Activated T-helper 17 cell treated with anti-CD3 and anti-CD28 coated beads, Interleukin-2, amount 50 U/mL, for 72 hours (primary cell): ENCODE measurements around the gene ADARB2. TPM values are rescaled to one million over a fixed set of nuclear protein-coding genes. Genes with fewer than 3 reads are reported as not detected.
"Not testable (repeated sequence)": the region's sequence is repeated elsewhere in the genome, so short reads cannot be mapped to it uniquely, and the experiment has no call there.

Experiments used
- ATAC-seq: fragments of 150-1000 bp; cut with Tn5 transposase; replicated peaks from 2 replicates; pipeline ENCODE4 v1.10.0; 2021; ENCODE audit warnings: mild to moderate bottlenecking, moderate library complexity
- H3K27ac Mint-ChIP-seq: one replicate; pipeline ENCODE4 v1.8.0; 2022; ENCODE audit warnings: mixed read lengths
- H3K27me3 Mint-ChIP-seq: one replicate; pipeline ENCODE4 v1.8.0; 2022; ENCODE audit warnings: mixed read lengths
- H3K36me3 Mint-ChIP-seq: one replicate; pipeline ENCODE4 v1.8.0; 2022; ENCODE audit warnings: low read depth, mild to moderate bottlenecking, mixed read lengths
- H3K4me1 Mint-ChIP-seq: one replicate; pipeline ENCODE4 v1.8.0; 2022; ENCODE audit warnings: mixed read lengths
- H3K4me3 Mint-ChIP-seq: one replicate; pipeline ENCODE4 v1.8.0; 2022; ENCODE audit warnings: mild to moderate bottlenecking, mixed read lengths
- H3K9me3 Mint-ChIP-seq: one replicate; pipeline ENCODE4 v1.8.0; 2022; ENCODE audit warnings: mixed read lengths
- total RNA-seq, 2 donors: library from RNA; stranded (reverse); gene quantifications; one replicate each; pipeline ENCODE4 v1.2.3, GENCODE V29; 2022

ADARB2 gene
- total RNA-seq, 2 donors from 2014 or later, result not detected

DNA sequence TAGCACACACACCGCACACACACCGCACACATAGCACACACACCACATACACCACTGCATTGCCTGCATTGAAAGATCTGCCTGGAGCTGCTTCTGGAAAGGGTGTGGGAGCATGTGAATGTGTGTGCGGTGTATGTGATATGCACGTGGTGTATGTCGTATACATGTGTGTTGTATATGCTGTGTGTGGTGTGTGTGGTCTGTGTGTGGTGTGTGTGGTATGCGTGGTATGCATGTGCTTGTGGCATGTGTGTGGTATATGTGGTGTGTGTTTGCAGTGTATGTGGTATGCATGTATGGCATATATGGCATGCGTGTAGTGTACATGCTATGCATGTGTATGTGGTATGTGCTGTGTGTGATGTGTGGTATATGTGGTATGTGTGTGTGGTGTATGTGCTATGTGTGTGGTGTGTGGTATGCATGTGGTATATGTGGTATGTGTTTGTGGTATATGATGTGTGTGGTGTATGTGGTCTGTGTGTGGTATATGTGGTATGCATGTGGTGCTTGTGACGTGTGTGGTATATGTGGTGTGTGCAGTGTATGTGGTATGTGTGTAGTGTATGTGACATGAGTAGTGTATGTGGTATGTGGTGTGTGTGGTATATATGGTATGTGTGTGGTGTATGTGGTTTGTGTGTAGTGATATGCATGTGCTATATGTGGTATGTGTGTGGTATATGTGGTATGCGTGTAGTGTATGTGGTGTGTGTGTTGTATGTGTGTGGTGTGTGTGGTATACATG is 505.0 kb downstream of the ADARB2 start:
- H3K36me3 Mint-ChIP-seq, result no peaks in the 10 kb centered on the region
- no peak for ATAC-seq
- H3K4me1 Mint-ChIP-seq, result no peaks in the 10 kb centered on the region
- no peaks in the 10 kb centered on the region for H3K9me3 Mint-ChIP-seq
- peaks cover 4% of the 10 kb centered on the region for H3K27me3 Mint-ChIP-seq
- no peak overlapping the region for H3K27ac Mint-ChIP-seq
- no peak overlapping the region for H3K4me3 Mint-ChIP-seq

DNA sequence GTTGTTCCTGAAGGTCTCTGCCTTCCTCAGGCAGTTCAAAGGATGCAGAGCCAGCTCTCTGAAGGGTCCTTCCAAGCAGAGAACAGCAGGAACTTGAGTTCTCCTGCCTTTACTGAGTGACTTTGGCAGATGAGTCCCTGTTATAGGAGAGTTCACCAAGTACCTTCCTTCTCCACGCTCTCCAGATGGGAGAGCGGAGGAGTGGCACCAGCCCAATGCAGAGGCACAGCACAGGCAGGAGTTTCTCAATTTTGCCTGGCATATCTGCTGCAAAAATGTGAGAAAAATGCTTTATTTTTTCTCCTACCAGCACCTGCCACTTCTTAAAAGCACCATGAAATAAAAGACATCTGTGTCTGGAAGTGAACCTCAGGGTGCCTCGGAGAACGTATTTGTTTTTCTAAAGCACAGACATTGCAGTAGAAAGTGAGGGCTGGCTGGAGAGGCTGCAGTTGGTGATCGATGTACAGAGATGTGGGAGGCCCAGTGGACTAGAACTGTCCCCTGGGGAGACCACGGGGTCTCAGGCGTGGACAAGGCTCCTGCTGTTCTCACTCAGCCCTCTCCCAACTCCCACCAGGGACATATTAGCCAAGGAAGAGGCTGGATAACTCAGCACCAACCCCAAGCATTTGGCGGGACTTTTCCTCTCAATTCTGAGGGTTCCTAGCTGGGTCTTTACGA is 506.6 kb downstream of the ADARB2 start:
- Mint-ChIP-seq H3K4me3 (no peak overlapping the region), H3K4me1 (no peaks in the 10 kb centered on the region), H3K27ac (no peak overlapping the region), H3K27me3 (peaks cover 8% of the 10 kb centered on the region), H3K36me3 (no peaks in the 10 kb centered on the region), H3K9me3 (no peaks in the 10 kb centered on the region)
- ATAC-seq, result no peak

DNA sequence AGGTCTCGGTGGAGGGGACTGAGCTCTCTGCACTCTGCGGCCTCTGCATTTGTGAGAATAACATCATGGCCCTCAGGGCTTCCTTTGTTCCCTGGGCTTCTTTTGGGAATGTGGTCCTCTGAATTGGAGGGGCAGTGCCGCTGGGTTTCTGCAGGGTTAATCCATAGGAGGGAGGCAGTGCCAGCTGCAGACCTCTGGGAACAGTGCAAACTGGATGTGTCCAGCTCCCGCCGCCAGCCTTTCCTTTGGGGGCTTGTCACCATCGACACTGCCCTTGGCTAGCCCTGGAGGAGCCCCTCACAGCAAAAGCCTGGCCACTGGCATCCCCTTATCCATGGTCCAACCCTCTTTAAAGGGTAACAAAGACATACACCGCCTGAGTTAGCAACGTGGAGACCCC is 507.2 kb downstream of the ADARB2 start:
- Mint-ChIP-seq H3K4me1 (no peaks in the 10 kb centered on the region), H3K36me3 (no peaks in the 10 kb centered on the region), H3K4me3 (no peak overlapping the region), H3K27me3 (peaks cover 8% of the 10 kb centered on the region), H3K27ac (no peak overlapping the region), H3K9me3 (no peaks in the 10 kb centered on the region)
- no peak for ATAC-seq

DNA sequence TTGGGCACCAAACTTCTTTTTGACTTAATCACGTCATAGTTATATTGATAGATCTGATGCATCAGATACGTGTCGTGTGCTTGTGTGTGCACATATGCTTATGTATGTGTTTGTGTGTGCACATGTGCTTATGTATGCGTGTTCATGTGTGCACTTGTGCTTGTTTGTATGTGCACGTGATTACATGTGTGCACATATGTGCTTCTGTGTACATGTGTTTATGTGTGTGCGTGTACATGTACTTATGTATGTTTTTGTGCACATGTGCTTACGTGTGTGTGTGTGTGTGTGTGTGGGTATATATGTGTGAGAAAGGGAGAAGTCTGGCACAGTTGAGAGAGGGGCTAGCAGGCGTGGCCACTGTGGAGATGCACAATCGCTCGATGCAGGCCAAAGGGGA is 507.8 kb downstream of the ADARB2 start:
- Mint-ChIP-seq H3K36me3 (no peaks in the 10 kb centered on the region), H3K27ac (no peak overlapping the region), H3K9me3 (no peaks in the 10 kb centered on the region), H3K27me3 (peaks cover 10% of the 10 kb centered on the region), H3K4me1 (no peaks in the 10 kb centered on the region), H3K4me3 (no peak overlapping the region)
- ATAC-seq, result no peak

DNA sequence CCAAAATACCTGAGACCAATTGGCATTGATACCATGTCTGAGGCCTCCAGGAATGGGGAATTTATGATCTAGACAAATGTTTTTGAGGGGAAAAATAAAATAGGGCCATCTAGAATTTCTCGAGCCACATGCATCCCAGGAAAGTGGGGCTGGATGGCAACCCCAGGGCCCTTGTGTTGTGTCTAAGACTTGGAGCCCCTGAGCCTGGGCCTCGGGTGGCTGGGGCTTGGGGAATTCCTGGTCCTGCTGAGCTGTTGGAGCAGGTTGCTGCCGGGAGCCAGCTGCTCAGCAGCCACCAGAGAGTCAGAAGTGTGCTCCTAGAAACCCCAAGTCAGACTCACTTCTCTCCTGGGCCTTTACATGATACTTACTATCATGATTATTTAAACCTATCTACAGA is 508.2 kb downstream of the ADARB2 start:
- no peak overlapping the region for H3K27ac Mint-ChIP-seq
- H3K36me3 Mint-ChIP-seq, result no peaks in the 10 kb centered on the region
- H3K27me3 Mint-ChIP-seq, result peaks cover 12% of the 10 kb centered on the region
- no peak for ATAC-seq
- no peak overlapping the region for H3K4me3 Mint-ChIP-seq
- no peaks in the 10 kb centered on the region for H3K9me3 Mint-ChIP-seq
- no peaks in the 10 kb centered on the region for H3K4me1 Mint-ChIP-seq

DNA sequence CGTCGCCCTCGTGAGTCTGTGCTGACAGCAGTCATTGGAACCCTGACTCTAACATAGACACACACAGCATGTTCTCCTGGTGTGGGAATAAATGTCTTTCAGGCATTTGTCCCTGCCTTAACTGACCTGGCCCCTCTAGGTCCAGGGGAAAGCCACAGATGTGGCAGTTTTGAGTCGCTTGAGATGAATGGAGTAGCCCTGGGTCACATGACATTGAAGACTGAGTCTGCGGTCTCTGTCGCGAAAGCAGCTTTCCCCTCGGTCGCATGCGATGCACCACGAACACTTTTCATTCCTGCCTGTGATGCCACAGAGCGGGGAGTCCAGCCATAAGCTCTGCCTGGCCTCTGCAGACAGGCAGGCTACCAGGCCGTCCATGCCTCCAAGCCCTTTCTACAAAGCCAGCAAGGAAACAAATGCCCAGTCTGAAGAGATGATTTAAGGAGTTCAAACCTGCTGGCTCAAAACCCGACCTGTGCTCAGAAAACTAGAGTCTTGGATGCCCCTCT is 508.8 kb downstream of the ADARB2 start:
- no peaks in the 10 kb centered on the region for H3K36me3 Mint-ChIP-seq
- peaks cover 12% of the 10 kb centered on the region for H3K27me3 Mint-ChIP-seq
- H3K9me3 Mint-ChIP-seq, result no peaks in the 10 kb centered on the region
- H3K4me1 Mint-ChIP-seq, result no peaks in the 10 kb centered on the region
- no peak for ATAC-seq
- H3K4me3 Mint-ChIP-seq, result no peak overlapping the region
- H3K27ac Mint-ChIP-seq, result no peak overlapping the region

DNA sequence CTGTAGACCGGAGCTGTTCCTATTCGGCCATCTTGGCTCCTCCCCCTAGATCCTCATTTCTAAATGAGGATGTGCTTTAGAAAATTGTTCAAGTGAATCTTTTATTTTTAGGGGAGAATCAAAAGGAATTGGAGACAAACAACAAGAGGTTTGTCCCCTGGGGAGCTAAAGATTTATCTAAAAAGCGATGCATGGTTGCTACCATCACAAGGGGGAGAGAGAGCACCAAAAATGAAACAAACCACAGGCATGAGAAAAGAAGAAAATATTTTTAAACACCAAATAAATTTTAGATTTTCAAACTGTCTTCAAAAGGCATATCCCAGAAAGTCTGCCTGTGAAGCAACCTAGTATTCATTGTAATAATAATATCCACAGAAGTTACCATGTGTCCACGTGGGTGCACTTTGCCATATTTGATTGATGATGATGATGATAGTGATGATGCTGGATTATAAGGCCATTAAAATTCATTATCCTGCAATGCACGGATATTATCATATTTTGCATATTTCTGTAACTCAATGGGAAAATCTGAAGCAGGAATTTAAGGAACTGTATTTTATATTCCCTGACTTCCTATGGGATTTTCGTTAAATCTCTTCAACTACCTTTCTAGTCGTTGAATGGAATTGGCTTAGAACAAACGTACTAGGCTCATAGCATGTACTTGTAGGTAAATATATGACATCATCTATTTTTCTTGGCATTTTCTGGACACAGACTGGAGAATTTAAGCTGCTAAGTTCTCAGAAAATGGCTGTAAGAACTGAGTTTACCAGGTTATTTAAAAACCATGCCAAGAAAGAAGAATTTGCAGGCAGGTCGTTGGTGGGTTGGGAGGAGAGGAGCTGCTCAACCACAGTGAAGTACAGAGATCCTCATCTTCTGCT is 509.6 kb downstream of the ADARB2 start:
- Mint-ChIP-seq H3K4me1 (no peaks in the 10 kb centered on the region), H3K9me3 (no peaks in the 10 kb centered on the region), H3K4me3 (no peak overlapping the region), H3K27ac (no peak overlapping the region), H3K36me3 (no peaks in the 10 kb centered on the region), H3K27me3 (peaks cover 12% of the 10 kb centered on the region)
- no peak for ATAC-seq

DNA sequence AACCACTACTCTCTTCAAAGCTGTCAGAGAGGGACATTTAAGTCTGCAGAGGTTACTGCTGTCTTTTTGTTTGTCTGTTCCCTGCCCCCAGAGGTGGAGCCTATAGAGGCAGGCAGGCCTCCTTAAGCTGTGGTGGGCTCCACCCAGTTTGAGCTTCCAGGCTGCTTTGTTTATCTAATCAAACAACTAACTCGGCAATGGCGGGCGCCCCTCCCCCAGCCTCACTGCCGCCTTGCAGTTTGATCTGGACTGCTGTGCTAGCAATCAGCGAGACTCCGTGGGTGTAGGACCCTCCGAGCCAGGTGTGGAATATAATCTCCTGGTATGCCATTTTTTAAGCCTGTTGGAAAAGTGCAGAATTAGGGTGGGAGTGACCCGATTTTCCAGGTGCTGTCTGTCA is 510.4 kb downstream of the ADARB2 start:
- H3K4me3 Mint-ChIP-seq, H3K9me3 Mint-ChIP-seq, H3K36me3 Mint-ChIP-seq, ATAC-seq, H3K4me1 Mint-ChIP-seq, H3K27ac Mint-ChIP-seq: not testable (repeated sequence)
- H3K27me3 Mint-ChIP-seq, result peaks cover 12% of the 10 kb centered on the region

DNA sequence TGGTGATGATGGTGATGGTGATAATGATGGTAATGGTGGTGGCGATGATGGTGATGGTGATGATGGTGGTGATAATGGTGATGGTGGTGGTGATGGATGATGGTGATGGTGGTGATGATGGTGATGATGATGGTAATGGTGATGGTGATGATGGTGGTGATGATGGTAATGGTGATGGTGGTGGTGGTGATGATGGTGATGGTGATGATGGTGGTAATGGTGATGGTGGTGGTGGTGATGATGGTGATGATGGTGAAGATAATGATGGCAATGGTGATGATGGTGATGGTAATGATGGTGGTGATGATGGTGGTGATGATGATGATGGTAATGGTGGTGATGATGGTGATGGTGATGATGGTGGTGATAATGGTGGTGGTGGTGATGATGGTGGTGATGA is 517.5 kb downstream of the ADARB2 start:
- H3K9me3 Mint-ChIP-seq, H3K4me3 Mint-ChIP-seq, H3K36me3 Mint-ChIP-seq, H3K27ac Mint-ChIP-seq, H3K27me3 Mint-ChIP-seq, ATAC-seq, H3K4me1 Mint-ChIP-seq: not testable (repeated sequence)

DNA sequence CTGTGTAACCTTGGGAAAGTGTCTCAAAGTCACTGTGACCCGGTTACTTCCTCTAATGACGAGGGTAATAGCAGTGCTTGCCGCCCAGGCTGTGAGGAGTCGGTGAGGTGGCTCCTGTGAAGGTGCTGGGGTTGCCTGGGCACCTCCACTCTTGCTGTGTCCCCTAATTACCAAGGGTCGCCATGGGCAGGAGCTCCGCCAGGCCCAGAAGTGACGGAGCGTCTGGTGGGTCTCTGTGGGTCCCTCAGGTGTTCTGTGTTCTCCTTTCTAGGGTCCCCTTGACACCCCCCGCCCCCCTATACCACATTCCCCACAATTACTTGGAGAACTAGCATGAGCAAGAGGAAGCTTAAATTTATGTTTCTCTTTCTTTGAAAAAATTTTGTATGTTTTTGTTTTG is 519.7 kb downstream of the ADARB2 start:
- ATAC-seq, result no peak
- no peaks in the 10 kb centered on the region for H3K9me3 Mint-ChIP-seq
- no peaks in the 10 kb centered on the region for H3K4me1 Mint-ChIP-seq
- no peak overlapping the region for H3K27ac Mint-ChIP-seq
- peaks cover 5% of the 10 kb centered on the region for H3K27me3 Mint-ChIP-seq
- H3K36me3 Mint-ChIP-seq, result no peaks in the 10 kb centered on the region
- no peak overlapping the region for H3K4me3 Mint-ChIP-seq

DNA sequence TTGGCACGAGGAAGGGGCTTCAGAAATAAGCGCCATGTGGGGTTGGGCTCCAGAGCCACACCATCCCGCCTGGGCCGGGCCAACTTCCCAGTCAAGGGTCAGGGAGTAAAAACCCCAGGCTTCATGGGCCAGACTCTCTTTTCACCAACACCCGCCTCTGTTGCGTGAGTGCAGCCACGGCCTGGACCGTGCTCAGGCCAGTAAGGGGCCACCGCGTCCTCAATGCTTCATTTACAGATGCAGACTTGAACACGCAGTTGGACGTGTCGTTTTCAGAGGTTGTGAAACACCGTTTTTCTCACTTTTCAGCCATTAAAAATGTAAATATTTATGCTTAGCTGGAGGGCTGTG is 520.1 kb downstream of the ADARB2 start:
- no peaks in the 10 kb centered on the region for H3K9me3 Mint-ChIP-seq
- peaks cover 5% of the 10 kb centered on the region for H3K27me3 Mint-ChIP-seq
- no peak overlapping the region for H3K4me3 Mint-ChIP-seq
- no peaks in the 10 kb centered on the region for H3K4me1 Mint-ChIP-seq
- H3K36me3 Mint-ChIP-seq, result no peaks in the 10 kb centered on the region
- no peak for ATAC-seq
- no peak overlapping the region for H3K27ac Mint-ChIP-seq

DNA sequence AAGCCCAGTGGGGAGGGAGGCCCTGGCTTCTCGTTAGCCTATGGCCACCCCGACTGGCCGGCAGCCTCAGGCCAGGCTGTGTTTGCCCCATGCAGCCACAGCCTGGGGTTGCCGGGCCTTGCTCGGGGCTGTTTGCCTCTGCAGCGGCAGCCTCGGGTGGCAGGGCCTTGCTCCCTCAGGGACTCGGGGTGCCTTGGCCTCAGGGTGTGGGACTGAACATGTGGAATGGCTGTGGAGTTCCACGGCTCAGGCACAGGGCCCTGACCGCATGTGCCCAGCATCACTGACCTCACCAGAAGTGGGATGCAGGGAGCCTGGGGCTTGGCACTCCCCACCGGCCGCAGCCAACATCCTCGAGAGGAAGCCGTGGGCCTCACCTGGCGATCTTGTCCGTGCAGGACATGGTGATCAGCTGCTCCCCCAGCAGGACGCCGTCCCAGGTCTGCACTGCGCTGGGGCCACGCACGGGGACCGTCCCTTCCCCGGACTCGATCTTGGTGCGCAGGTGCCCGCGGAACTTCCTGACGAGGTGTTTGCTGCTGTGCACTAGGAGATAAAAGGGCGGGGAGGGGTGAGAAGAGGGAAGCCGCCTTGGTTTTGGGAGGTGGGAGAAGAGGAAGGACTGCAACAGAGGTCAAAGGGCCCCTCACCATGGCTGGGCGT is 520.6 kb downstream of the ADARB2 start:
- peaks cover 5% of the 10 kb centered on the region for H3K27me3 Mint-ChIP-seq
- no peak overlapping the region for H3K27ac Mint-ChIP-seq
- no peaks in the 10 kb centered on the region for H3K4me1 Mint-ChIP-seq
- no peaks in the 10 kb centered on the region for H3K36me3 Mint-ChIP-seq
- H3K9me3 Mint-ChIP-seq, result no peaks in the 10 kb centered on the region
- H3K4me3 Mint-ChIP-seq, result no peak overlapping the region
- no peak for ATAC-seq

DNA sequence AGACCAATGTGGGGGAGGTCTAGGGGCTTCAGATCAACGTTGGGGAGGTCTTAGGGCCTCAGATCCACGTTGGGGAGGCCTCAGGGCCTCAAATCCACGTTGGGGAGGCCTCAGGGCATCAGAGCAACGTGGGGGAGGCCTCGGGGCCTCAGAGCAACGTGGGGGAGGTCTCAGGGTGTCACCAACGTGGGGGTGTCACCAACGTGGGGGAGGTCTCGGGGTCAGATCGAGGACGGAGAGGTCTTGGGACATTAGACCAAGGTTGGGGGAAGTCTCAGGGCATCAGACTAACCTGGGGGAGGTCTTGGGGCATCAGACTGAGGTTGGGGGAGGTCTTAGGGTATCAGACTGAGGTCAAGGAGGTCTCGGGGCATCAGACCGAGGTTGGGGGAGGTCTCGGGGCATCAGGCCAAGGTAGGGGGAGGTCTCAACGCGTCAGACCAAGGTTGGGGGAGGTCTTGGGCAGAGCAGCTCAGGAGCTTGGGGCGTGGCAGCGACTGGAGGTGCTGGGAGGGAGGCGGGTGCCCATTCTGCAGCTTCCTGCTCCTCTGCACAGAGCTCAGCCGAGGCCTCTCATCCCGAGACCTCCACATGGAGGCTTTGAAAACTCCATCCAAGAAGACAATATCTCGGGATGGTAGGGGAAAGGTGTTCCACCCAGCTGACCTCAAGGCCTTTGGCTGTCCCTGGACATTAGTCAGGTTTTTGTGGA is 521.3 kb downstream of the ADARB2 start:
- H3K4me3 Mint-ChIP-seq, result no peak overlapping the region
- H3K4me1 Mint-ChIP-seq, result no peaks in the 10 kb centered on the region
- no peaks in the 10 kb centered on the region for H3K36me3 Mint-ChIP-seq
- peaks cover 8% of the 10 kb centered on the region for H3K27me3 Mint-ChIP-seq
- ATAC-seq, result no peak
- no peak overlapping the region for H3K27ac Mint-ChIP-seq
- H3K9me3 Mint-ChIP-seq, result no peaks in the 10 kb centered on the region
